ENCODE results near the gene KIF26B. TPM values are rescaled to one million over a fixed set of nuclear protein-coding genes. Genes with fewer than 3 reads are reported as not detected.

Gene KIF26B
- total RNA-seq, 3 donors from 2014 or later = 0.14 to 3.2 (median 0.39) TPM

DNA sequence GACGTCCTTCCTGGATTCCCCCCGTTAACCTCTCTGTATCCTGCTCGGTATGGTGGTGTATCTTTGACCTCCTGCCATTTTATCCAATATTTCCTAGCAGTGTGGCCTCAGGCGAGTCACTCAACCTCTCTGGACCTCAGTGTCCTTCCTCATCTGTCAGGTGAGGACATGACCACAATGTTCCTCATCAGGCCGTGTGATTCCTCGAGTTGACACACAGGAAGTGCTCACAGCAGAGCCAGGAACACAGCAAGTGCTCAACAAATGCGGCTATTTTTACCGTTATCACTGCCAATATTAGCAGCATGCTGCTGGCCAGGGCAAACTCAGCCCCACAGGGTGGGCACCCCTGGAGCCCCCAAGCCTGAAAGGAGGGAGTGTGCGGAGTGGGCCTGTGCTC, 450.2 kb downstream of the KIF26B start:
- Histone ChIP-seq H3K9me3 (no peaks in the 10 kb centered on the region), H3K36me3 (ENCODE audit: low read depth) (no peaks in the 10 kb centered on the region), H3K4me3 (no peak overlapping the region), H3K4me1 (ENCODE audit: low read depth) (no peaks in the 10 kb centered on the region)
- TF ChIP-seq, protein P1, sequence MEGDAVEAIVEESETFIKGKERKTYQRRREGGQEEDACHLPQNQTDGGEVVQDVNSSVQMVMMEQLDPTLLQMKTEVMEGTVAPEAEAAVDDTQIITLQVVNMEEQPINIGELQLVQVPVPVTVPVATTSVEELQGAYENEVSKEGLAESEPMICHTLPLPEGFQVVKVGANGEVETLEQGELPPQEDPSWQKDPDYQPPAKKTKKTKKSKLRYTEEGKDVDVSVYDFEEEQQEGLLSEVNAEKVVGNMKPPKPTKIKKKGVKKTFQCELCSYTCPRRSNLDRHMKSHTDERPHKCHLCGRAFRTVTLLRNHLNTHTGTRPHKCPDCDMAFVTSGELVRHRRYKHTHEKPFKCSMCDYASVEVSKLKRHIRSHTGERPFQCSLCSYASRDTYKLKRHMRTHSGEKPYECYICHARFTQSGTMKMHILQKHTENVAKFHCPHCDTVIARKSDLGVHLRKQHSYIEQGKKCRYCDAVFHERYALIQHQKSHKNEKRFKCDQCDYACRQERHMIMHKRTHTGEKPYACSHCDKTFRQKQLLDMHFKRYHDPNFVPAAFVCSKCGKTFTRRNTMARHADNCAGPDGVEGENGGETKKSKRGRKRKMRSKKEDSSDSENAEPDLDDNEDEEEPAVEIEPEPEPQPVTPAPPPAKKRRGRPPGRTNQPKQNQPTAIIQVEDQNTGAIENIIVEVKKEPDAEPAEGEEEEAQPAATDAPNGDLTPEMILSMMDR (IDR thresholded peaks at IDR 0.05) = no peak
- DNase-seq (no peak), ATAC-seq (no peak)
- intact Hi-C loops (cut with DNase I, micrococcal nuclease) = no loop called here

DNA sequence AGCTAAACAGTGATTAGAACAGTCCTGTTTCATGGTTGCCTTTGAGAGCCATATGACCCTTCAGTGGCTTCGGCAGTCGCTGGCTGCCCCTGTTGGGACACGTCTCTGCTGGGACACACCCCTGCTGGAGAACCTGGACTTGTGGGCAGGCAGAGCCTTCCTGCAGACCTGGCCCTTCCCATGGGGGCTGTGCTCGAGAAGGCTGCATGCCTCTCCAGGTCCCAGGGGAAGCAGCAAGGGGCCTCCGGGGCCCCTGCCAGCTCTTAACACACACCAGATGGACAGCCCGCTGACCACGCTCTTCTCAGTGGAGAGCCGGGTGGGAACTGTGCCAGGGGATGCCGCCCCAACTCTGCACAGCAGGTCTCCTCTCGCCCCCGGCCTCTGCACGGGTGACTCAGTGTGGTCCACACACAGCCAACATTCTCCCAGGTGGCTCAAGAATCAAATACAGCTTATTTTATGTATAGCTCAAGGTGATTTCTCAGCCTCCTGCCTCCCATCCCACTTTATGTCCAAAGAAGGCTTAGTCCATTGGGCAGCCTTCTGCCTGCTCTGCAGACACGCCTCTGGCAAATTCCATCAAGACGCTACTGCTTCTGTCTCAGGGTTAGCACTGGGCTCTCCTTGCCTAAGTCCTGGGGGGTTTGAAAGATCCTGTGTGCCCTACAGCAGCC, 450.8 kb downstream of the KIF26B start:
- Histone ChIP-seq H3K4me3 (no peak overlapping the region), H3K36me3 (ENCODE audit: low read depth) (no peaks in the 10 kb centered on the region), H3K4me1 (ENCODE audit: low read depth) (no peaks in the 10 kb centered on the region), H3K9me3 (no peaks in the 10 kb centered on the region)
- DNase-seq (no peak), ATAC-seq (peak; percentile 35)
- intact Hi-C loops (cut with DNase I, micrococcal nuclease) = no loop called here
- TF ChIP-seq, protein P1 (IDR thresholded peaks at IDR 0.05) = no peak

DNA sequence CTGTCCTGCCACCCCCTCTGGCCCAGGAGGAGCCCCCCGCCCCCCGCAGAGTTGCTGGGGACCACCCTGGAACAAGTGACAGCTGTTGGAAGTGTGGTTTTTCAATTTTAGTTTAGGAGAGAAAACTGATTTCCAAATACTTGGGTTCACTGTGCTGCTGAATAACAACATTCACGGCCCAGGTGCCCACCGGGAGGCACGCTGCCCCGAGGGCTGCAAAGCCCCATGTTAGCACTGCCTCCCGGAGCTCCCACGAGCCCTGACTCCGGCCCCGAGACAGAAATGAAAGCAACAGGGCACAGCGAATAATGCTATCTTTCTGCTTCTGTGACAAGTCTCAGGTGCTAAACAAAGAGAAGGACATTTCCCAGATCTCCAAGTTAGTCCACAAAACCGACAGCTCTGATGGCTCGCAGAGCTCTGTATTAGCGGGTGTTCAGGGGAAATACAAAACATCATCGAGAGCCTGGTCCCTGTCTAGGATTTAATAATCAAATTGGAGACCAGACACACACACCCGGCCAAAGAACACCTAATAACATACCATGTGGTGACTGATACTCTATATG, 451.5 kb downstream of the KIF26B start:
- TF ChIP-seq, protein P1 (IDR thresholded peaks at IDR 0.05) = no peak
- intact Hi-C loops (cut with DNase I, micrococcal nuclease) = no loop called here
- Histone ChIP-seq H3K36me3 (ENCODE audit: low read depth) (no peaks in the 10 kb centered on the region), H3K4me1 (ENCODE audit: low read depth) (no peaks in the 10 kb centered on the region), H3K4me3 (no peak overlapping the region), H3K9me3 (no peaks in the 10 kb centered on the region)
- DNase-seq (no peak), ATAC-seq (no peak)

DNA sequence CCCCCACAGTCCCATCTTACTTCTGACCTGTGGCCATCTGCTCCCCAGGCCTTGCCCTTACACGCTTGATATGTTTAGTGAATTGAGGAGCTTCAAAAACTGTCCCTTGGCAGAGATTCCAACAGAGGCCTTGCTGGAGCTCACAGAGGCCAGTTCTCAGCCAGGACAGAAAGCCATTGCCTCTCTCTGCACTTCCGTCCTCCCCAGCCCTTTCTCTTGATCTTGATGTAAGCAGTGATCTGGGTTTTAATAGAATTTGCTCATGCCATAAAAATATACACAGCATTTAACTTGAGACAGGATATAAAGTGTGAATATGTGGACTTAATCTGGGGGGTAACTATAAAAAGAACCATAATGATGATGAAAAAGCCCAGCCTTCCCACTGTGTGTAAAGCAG, 453.5 kb downstream of the KIF26B start:
- Histone ChIP-seq H3K4me3 (no peak overlapping the region), H3K36me3 (ENCODE audit: low read depth) (no peaks in the 10 kb centered on the region), H3K9me3 (no peaks in the 10 kb centered on the region), H3K4me1 (ENCODE audit: low read depth) (no peaks in the 10 kb centered on the region)
- DNase-seq (no peak), ATAC-seq (no peak)
- TF ChIP-seq, protein P1 (IDR thresholded peaks at IDR 0.05) = no peak
- intact Hi-C loops (cut with DNase I, micrococcal nuclease) = no loop called here

DNA sequence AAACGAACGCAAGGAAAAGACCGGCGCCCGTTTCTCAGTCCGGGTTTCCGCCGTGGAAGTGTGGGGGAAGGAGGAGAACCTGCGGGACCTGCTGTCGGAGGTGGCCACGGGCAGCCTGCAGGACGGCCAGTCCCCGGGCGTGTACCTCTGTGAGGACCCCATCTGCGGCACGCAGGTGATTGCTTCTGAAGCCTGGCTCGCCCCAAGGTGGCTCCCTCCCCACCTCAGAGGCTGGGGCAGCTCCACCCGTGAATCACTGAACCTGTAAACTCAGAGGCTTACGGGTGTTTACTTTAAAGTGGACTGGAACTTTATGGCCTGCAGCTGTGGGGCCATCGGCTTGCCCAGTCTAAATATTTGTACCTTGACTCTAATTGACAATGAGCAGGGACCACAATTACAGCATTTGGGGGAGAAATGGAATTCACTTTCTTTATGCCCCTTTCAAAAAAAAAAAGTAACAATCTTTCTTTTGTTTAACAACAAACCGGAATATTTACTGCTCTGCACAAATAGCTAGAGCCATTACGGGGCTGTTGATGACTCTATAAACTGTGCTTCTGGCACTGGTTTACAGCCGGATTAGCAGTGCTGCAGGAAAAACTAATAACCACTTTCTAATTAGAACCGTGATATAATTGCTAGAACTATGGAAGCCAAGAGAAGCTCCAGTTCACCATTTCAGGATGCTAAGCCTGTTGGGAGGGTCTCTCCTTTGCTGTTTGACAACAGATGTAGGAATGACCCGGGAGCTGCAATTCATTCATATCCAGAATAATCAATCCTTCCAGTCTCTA, 454.8 kb downstream of the KIF26B start:
- no peak for ATAC-seq
- no peaks in the 10 kb centered on the region for H3K36me3 ChIP-seq (ENCODE audit: low read depth)
- no peaks in the 10 kb centered on the region for H3K4me1 ChIP-seq (ENCODE audit: low read depth)
- intact Hi-C loops (cut with DNase I, micrococcal nuclease) = no loop called here
- no peaks in the 10 kb centered on the region for H3K9me3 ChIP-seq
- no peak overlapping the region for H3K4me3 ChIP-seq
- no peak for DNase-seq
- TF ChIP-seq, protein P1 (IDR thresholded peaks at IDR 0.05) = no peak
